Sigmoid colon (tissue), 4 donors: ENCODE measurements around the gene AKR1B1.

Experiments used
- EP300 ChIP-seq, 4 donors: sonication (generic); formaldehyde crosslinking; IDR thresholded peaks; one replicate each; pipeline ENCODE4 v1.6.1; 2017; ENCODE audit warnings: antibody characterized with exemption in 4 of 4
- POLR2A ChIP-seq, 2 donors: fragments of 450-650 bp; IDR thresholded peaks; one replicate each; pipeline ENCODE4 v1.6.1; 2016; ENCODE audit warnings: antibody characterized with exemption in 2 of 2, mild to moderate bottlenecking in 2 of 2, moderate library complexity in 2 of 2
- POLR2AphosphoS5 ChIP-seq, 4 donors: sonication (generic); formaldehyde crosslinking; IDR thresholded peaks; one replicate each; pipeline ENCODE4 v1.6.1; 2017; ENCODE audit warnings: antibody characterized with exemption in 4 of 4
- TF ChIP-seq, protein P1 (sequence below), 4 experiments: fragments of 450-650 bp in 3 of 4; fragments of 200-600 bp in 1 of 4; IDR thresholded peaks; one replicate each; pipeline ENCODE4 v1.5.1; 2016 to 2019; ENCODE audit warnings: antibody characterized with exemption in 4 of 4, mild to moderate bottlenecking in 3 of 4, moderate library complexity in 2 of 4

DNA sequence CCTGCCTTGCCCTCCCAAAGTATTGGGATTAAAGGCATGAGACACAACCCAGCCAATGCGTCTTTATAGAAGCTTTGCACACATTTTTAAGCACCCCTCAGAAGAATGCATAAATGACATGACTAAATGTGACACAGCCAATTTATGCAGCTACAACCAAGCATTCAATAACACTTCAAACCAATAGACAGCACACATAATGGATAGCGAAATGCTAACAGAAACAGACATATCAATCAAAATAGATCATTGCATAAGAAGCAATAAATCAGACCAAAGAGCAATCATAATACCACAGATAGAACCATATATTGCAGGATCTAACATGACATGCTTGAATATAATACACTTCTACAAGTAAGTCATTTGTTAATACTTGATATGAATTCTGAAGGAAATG is 34.2 kb upstream of the AKR1B1 start:
- no peak for TF ChIP-seq POLR2AphosphoS5 (IDR thresholded peaks at IDR 0.05)
- TF ChIP-seq, protein P1, sequence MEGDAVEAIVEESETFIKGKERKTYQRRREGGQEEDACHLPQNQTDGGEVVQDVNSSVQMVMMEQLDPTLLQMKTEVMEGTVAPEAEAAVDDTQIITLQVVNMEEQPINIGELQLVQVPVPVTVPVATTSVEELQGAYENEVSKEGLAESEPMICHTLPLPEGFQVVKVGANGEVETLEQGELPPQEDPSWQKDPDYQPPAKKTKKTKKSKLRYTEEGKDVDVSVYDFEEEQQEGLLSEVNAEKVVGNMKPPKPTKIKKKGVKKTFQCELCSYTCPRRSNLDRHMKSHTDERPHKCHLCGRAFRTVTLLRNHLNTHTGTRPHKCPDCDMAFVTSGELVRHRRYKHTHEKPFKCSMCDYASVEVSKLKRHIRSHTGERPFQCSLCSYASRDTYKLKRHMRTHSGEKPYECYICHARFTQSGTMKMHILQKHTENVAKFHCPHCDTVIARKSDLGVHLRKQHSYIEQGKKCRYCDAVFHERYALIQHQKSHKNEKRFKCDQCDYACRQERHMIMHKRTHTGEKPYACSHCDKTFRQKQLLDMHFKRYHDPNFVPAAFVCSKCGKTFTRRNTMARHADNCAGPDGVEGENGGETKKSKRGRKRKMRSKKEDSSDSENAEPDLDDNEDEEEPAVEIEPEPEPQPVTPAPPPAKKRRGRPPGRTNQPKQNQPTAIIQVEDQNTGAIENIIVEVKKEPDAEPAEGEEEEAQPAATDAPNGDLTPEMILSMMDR (IDR thresholded peaks at IDR 0.05), result no peak
- TF ChIP-seq POLR2A (IDR thresholded peaks at IDR 0.05), result no peak
- TF ChIP-seq EP300 (IDR thresholded peaks at IDR 0.05), result no peak
